Measurements from ENCODE around the gene ZNF532. TPM values are rescaled to one million over a fixed set of nuclear protein-coding genes. Genes with fewer than 3 reads are reported as not detected.

ZNF532 gene
- polyA plus RNA-seq, 1 experiment = 75.3 TPM

- ChIA-PET CTCF (interaction anchor here (1.1 kb wide), 1 partner anchor 9 kb away, joined by 3 read pairs; no protein-coding TSS in a partner anchor), POLR2A (interaction anchor here (0.5 kb wide), 1 partner anchor 1070 kb away, joined by 7 read pairs; no protein-coding TSS in a partner anchor)
- Histone ChIP-seq H3K36me3 (ENCODE audit: control insufficient read depth, insufficient read depth, low read length) (peaks cover 4% of the 10 kb centered on the region), H3K27me3 (ENCODE audit: control insufficient read depth, insufficient read depth, low read length) (no peaks in the 10 kb centered on the region), H3K4me3 (ENCODE audit: low read depth, low read length) (no peak overlapping the region)
- DNase-seq (ENCODE audit: low read depth) = no peak
- no peak for TF ChIP-seq CTCF (IDR thresholded peaks at IDR 0.05; ENCODE audit: insufficient read depth, low read depth, low read length)
These were observed 30.7 kb downstream of the ZNF532 start for GRCh38 chr18:58895385-58895784.

- H3K27me3 ChIP-seq (ENCODE audit: control insufficient read depth, insufficient read depth, low read length) = no peaks in the 10 kb centered on the region
- ChIA-PET POLR2A (interaction anchor here (0.6 kb wide), 1 partner anchor 463 kb away, joined by 3 read pairs; no protein-coding TSS in a partner anchor), CTCF (interaction anchor here (1.1 to 1.2 kb wide), 2 partner anchors 9 to 114 kb away, joined by 3 to 4 read pairs; no protein-coding TSS in a partner anchor)
- peaks cover 5% of the 10 kb centered on the region for H3K36me3 ChIP-seq (ENCODE audit: control insufficient read depth, insufficient read depth, low read length)
- no peak for DNase-seq (ENCODE audit: low read depth)
- H3K4me3 ChIP-seq (ENCODE audit: low read depth, low read length) = no peak overlapping the region
- TF ChIP-seq CTCF (IDR thresholded peaks at IDR 0.05; ENCODE audit: insufficient read depth, low read depth, low read length) = no peak
These were observed 31.6 kb downstream of the ZNF532 start for GRCh38 chr18:58896268-58896667.

- H3K36me3 ChIP-seq (ENCODE audit: control insufficient read depth, insufficient read depth, low read length) = peaks cover 12% of the 10 kb centered on the region
- ChIA-PET CTCF (interaction anchor here (0.6 to 1.2 kb wide), 2 partner anchors 61 to 115 kb away, joined by 3 to 4 read pairs; no protein-coding TSS in a partner anchor), POLR2A (interaction anchor here (0.6 kb wide), 1 partner anchor 463 kb away, joined by 3 read pairs; no protein-coding TSS in a partner anchor)
- no peak overlapping the region for H3K4me3 ChIP-seq (ENCODE audit: low read depth, low read length)
- no peaks in the 10 kb centered on the region for H3K27me3 ChIP-seq (ENCODE audit: control insufficient read depth, insufficient read depth, low read length)
- 0 out of 2 replicates have a peak, but pooled peaks have one; percentile 6 for TF ChIP-seq CTCF (IDR thresholded peaks at IDR 0.05; ENCODE audit: insufficient read depth, low read depth, low read length)
- DNase-seq (ENCODE audit: low read depth) = no peak
These were observed 32.2 kb downstream of the ZNF532 start for GRCh38 chr18:58896734-58897508.

- Histone ChIP-seq H3K36me3 (ENCODE audit: control insufficient read depth, insufficient read depth, low read length) (peaks cover 12% of the 10 kb centered on the region), H3K27me3 (ENCODE audit: control insufficient read depth, insufficient read depth, low read length) (no peaks in the 10 kb centered on the region), H3K4me3 (ENCODE audit: low read depth, low read length) (no peak overlapping the region)
- DNase-seq (ENCODE audit: low read depth) = no peak
- no peak for TF ChIP-seq CTCF (IDR thresholded peaks at IDR 0.05; ENCODE audit: insufficient read depth, low read depth, low read length)
- ChIA-PET POLR2A (no interaction called here), CTCF (no interaction called here)
These were observed 33.5 kb downstream of the ZNF532 start for GRCh38 chr18:58898010-58898799.
